Caco-2 (cell line): ENCODE measurements around the gene F2. TPM values are rescaled to one million over a fixed set of nuclear protein-coding genes. Genes with fewer than 3 reads are reported as not detected.

Experiments used
- BruUV-seq: library from RNA; stranded (reverse); fragments of 400-500 nt; replicated peaks from 2 replicates; lab custom pipeline; 2021; lab: Mats Ljungman, UMichigan
- CTCF ChIA-PET: fragments of 300-600 bp; sonication (Branson Sonifier 250); formaldehyde crosslinking; loops from one replicate; lab custom pipeline; 2022; ENCODE audit warnings: antibody characterized with exemption; lab: Charles Lee
- POLR2A ChIA-PET: fragments of 300-600 bp; sonication (Branson Sonifier 250); formaldehyde crosslinking; loops from one replicate; lab custom pipeline; 2022; ENCODE audit warnings: antibody characterized with exemption; lab: Charles Lee
- DNase-seq, 2 experiments: peaks; one replicate each; pipeline versions ENCODE4 v3.0.0 to v3.0.0-alpha.2; 2020 to 2022
- H3K27me3 ChIP-seq: replicated peaks from 2 replicates; pipeline ENCODE4 v1.6.0; 2011; ENCODE audit warnings: low read length; ENCODE audit not compliant: control insufficient read depth, insufficient read depth
- H3K36me3 ChIP-seq: 2 replicates; pipeline ENCODE4 v1.5.1; 2011; ENCODE audit warnings: low read length; ENCODE audit not compliant: control insufficient read depth, insufficient read depth
- H3K4me1 ChIP-seq: fragments of 250-450 bp; sonication (Bioruptor Pico); 2 replicates; pipeline ENCODE4 v1.5.1; 2020; ENCODE audit warnings: mild to moderate bottlenecking
- H3K4me3 ChIP-seq: 2 replicates; pipeline ENCODE4 v1.5.1; 2011; ENCODE audit warnings: low read depth, mild to moderate bottlenecking, control low read depth, low read length
- H3K9me3 ChIP-seq: fragments of 250-450 bp; sonication (Bioruptor Pico); 2 replicates; pipeline ENCODE4 v1.5.1; 2020; ENCODE audit warnings: mild to moderate bottlenecking, moderate library complexity
- H3K27ac Mint-ChIP-seq: one replicate; pipeline ENCODE4 v1.8.0; 2022; ENCODE audit warnings: mixed read lengths; ENCODE audit not compliant: unreplicated experiment
- H3K27me3 Mint-ChIP-seq: one replicate; pipeline ENCODE4 v1.8.0; 2022; ENCODE audit warnings: mixed read lengths; ENCODE audit not compliant: insufficient read depth, unreplicated experiment
- H3K36me3 Mint-ChIP-seq: one replicate; pipeline ENCODE4 v1.8.0; 2022; ENCODE audit warnings: mild to moderate bottlenecking, mixed read lengths; ENCODE audit not compliant: insufficient read depth, unreplicated experiment
- H3K4me1 Mint-ChIP-seq: one replicate; pipeline ENCODE4 v1.8.0; 2022; ENCODE audit warnings: low read depth, mixed read lengths; ENCODE audit not compliant: unreplicated experiment
- H3K4me3 Mint-ChIP-seq: one replicate; pipeline ENCODE4 v1.8.0; 2022; ENCODE audit warnings: mild to moderate bottlenecking, moderate library complexity, mixed read lengths; ENCODE audit not compliant: unreplicated experiment
- H3K9me3 Mint-ChIP-seq: one replicate; pipeline ENCODE4 v1.8.0; 2022; ENCODE audit warnings: mixed read lengths; ENCODE audit not compliant: unreplicated experiment
- intact Hi-C: fragments of 100-400 bp; cut with micrococcal nuclease; formaldehyde crosslinking; loops from one replicate; pipeline ENCODE4 v1.10.0; 2022; ENCODE audit not compliant: unreplicated experiment
- total RNA-seq: library from RNA; stranded (reverse); gene quantifications from 2 replicates; pipeline ENCODE4 v1.2.3, GENCODE V29; 2022
- TF ChIP-seq, protein P1 (sequence below), 2 experiments: fragments of 200-600 bp in 1 of 2; IDR thresholded peaks; 1 replicate in 1 of 2; 2 replicates in 1 of 2; pipeline versions ENCODE4 v1.5.1 to v1.8.0; 2011 to 2022; ENCODE audit warnings: antibody characterized with exemption in 1 of 2, control low read depth in 1 of 2, inconsistent platforms in 1 of 2, low read depth in 1 of 2, low read length in 1 of 2, mild to moderate bottlenecking in 1 of 2, moderate library complexity in 1 of 2; ENCODE audit not compliant: insufficient read depth in 1 of 2, severe bottlenecking in 1 of 2, unreplicated experiment in 1 of 2

The F2 gene
- total RNA-seq, 1 experiment from 2014 or later = 60.0 TPM

DNA sequence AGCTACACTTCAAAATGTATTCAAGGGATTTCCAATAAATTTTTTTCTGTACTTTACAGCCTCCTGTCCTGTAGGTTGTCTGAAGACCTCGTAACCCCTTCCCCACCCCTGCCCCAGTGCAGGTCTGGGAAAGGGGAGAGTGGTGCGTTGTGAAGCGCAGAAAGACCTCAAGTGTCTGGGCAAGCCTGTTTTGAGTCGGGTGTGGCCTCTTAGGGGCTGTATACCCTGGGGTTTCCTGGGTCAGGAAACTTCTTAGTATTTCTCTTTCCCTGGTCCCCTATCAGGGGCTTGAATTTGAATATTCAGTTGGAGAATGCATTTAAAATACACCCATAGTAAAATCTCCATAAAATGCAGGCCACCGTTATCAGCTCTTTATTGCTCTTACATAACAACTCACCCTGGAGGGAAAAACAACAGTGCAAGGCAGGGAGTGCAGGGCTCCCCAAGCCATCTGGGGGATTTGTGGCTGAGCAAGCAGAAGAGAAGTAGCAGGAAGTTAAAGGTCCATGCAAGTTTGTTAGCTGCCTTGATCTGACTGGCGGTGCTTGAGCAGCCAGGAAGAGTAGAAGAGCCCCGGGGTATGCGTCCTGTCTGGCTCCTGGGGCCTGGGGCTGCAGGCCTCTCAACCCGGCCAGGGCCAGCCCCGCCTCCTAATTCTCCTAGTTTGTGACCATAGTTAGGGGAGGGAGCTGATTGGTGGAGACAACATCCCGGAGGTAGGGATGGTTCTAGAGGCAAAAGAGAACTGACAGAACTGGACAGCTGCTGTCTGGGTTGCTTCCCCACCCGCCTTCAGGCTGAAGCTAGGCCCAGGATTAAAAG is 44.3 kb upstream of the F2 start:
- TF ChIP-seq, protein P1, sequence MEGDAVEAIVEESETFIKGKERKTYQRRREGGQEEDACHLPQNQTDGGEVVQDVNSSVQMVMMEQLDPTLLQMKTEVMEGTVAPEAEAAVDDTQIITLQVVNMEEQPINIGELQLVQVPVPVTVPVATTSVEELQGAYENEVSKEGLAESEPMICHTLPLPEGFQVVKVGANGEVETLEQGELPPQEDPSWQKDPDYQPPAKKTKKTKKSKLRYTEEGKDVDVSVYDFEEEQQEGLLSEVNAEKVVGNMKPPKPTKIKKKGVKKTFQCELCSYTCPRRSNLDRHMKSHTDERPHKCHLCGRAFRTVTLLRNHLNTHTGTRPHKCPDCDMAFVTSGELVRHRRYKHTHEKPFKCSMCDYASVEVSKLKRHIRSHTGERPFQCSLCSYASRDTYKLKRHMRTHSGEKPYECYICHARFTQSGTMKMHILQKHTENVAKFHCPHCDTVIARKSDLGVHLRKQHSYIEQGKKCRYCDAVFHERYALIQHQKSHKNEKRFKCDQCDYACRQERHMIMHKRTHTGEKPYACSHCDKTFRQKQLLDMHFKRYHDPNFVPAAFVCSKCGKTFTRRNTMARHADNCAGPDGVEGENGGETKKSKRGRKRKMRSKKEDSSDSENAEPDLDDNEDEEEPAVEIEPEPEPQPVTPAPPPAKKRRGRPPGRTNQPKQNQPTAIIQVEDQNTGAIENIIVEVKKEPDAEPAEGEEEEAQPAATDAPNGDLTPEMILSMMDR (IDR thresholded peaks at IDR 0.05; ENCODE audit: insufficient read depth in 1 of 2, low read depth in 1 of 2, low read length in 1 of 2, severe bottlenecking in 1 of 2, unreplicated experiment in 1 of 2) = no peak
- peak; percentile 79 to 81 for DNase-seq
- no TSS peak for BruUV-seq
- no peaks in the 10 kb centered on the region for H3K9me3 Mint-ChIP-seq
- peaks cover 12% of the 10 kb centered on the region for H3K4me1 Mint-ChIP-seq
- intact Hi-C loops = no loop called here
- Histone ChIP-seq H3K9me3 (no peaks in the 10 kb centered on the region), H3K36me3 (peaks cover 2% of the 10 kb centered on the region), H3K4me1 (peaks cover 22% of the 10 kb centered on the region), H3K27me3 (no peaks in the 10 kb centered on the region), H3K4me3 (no peak overlapping the region)
- no peak overlapping the region for H3K4me3 Mint-ChIP-seq
- CTCF ChIA-PET = interaction anchor here (1.2 to 1.5 kb wide), 2 partner anchors 75 to 185 kb away, joined by 3 to 4 read pairs; no protein-coding TSS in a partner anchor
- POLR2A ChIA-PET = interaction anchor here (0.5 to 2.2 kb wide), 4 partner anchors 17 to 63 kb away, joined by 3 to 13 read pairs (median 4); partner anchors contain the start of genes ARHGAP1 and ZNF408
- H3K27me3 Mint-ChIP-seq = no peaks in the 10 kb centered on the region
- peaks cover 50% of the 10 kb centered on the region for H3K36me3 Mint-ChIP-seq
- peak overlapping the region; percentile 68 for H3K27ac Mint-ChIP-seq

DNA sequence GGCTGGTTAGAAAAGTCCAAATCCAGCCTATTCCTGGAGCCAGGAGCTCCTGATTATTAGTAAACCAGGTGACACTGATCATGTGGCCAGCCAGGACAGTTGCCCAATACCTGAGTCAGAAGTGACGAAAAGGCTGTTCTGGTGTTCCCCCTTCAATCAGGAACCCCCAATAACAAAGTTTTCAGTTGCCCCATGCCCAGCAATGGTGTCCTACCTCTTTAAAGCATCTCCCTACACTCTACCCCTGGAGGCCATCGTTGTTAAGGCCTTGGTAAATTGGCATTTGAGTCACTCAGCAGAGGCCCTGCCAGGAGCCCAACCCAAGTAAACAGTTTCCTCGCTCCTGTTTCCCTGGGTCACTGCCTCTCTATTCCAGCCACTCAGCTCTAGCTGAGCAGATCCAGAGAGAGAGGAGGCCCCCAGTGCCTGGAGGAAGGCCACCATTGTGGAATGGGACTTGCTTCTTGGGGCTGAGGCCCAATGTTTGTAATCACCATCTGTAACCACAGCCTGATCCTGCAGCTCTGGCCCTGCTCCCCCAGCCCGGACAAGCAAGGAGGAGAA is 43.6 kb upstream of the F2 start:
- Mint-ChIP-seq H3K9me3 (no peaks in the 10 kb centered on the region), H3K27me3 (no peaks in the 10 kb centered on the region), H3K36me3 (peaks cover 46% of the 10 kb centered on the region), H3K4me1 (peaks cover 12% of the 10 kb centered on the region), H3K27ac (peak overlapping the region; percentile 68), H3K4me3 (no peak overlapping the region)
- Histone ChIP-seq H3K36me3 (peaks cover 3% of the 10 kb centered on the region), H3K4me3 (no peak overlapping the region), H3K27me3 (no peaks in the 10 kb centered on the region), H3K9me3 (no peaks in the 10 kb centered on the region), H3K4me1 (peaks cover 22% of the 10 kb centered on the region)
- TF ChIP-seq, protein P1 (IDR thresholded peaks at IDR 0.05; ENCODE audit: insufficient read depth in 1 of 2, low read depth in 1 of 2, low read length in 1 of 2, severe bottlenecking in 1 of 2, unreplicated experiment in 1 of 2) = no peak
- no TSS peak for BruUV-seq
- DNase-seq = no peak
- CTCF ChIA-PET = interaction anchor here (1.2 to 1.5 kb wide), 2 partner anchors 75 to 185 kb away, joined by 3 to 4 read pairs; no protein-coding TSS in a partner anchor
- POLR2A ChIA-PET = interaction anchor here (0.5 to 2.2 kb wide), 4 partner anchors 17 to 64 kb away, joined by 3 to 13 read pairs (median 4); partner anchors contain the start of genes ARHGAP1 and ZNF408
- intact Hi-C loops = no loop called here

DNA sequence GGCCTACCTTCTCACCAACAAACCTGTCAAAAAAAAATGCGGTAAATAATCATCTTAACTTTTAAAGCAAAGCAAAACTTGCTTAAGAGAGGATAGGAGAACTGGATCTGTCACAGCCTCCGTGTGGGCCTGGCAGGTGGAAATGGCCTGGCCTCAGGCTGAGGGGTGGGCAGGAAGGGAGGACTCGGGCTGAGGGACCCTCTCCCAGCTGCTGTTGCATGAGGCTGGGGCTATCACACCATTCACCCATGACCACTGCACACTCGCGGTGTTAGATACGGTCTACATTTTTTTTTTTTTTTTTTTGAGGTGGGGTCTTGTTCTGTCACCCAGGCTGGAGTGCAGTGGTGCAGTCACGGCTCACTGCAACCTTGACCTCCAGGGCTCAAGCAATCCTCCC is 43.1 kb upstream of the F2 start:
- no peak for DNase-seq
- peaks cover 46% of the 10 kb centered on the region for H3K36me3 Mint-ChIP-seq
- no peaks in the 10 kb centered on the region for H3K9me3 ChIP-seq
- no peaks in the 10 kb centered on the region for H3K27me3 Mint-ChIP-seq
- ChIA-PET CTCF (no interaction called here), POLR2A (interaction anchor here (0.7 kb wide), 1 partner anchor 126 kb away, joined by 11 read pairs; no protein-coding TSS in a partner anchor)
- no peak overlapping the region for H3K4me3 Mint-ChIP-seq
- no peaks in the 10 kb centered on the region for H3K27me3 ChIP-seq
- H3K36me3 ChIP-seq = peaks cover 3% of the 10 kb centered on the region
- H3K27ac Mint-ChIP-seq = no peak overlapping the region
- TF ChIP-seq, protein P1 (IDR thresholded peaks at IDR 0.05; ENCODE audit: insufficient read depth in 1 of 2, low read depth in 1 of 2, low read length in 1 of 2, severe bottlenecking in 1 of 2, unreplicated experiment in 1 of 2) = no peak
- H3K4me1 Mint-ChIP-seq = peaks cover 12% of the 10 kb centered on the region
- H3K9me3 Mint-ChIP-seq = no peaks in the 10 kb centered on the region
- intact Hi-C loops = no loop called here
- peaks cover 22% of the 10 kb centered on the region for H3K4me1 ChIP-seq
- no peak overlapping the region for H3K4me3 ChIP-seq
- no TSS peak for BruUV-seq
